Spleen (tissue), 11 donors: ENCODE results near the gene TARBP1. TPM values are rescaled to one million over a fixed set of nuclear protein-coding genes. Genes with fewer than 3 reads are reported as not detected.
A peak's percentile ranks its signal among the peaks of the same experiment; 100 is the strongest.
"Not testable (repeated sequence)": the region's sequence is repeated elsewhere in the genome, so short reads cannot be mapped to it uniquely, and the experiment has no call there.

Experiments
- DNase-seq: peaks from one replicate; pipeline ENCODE4 v3.0.0-alpha.2; 2020
- H3K27ac ChIP-seq, 8 donors: fragments of 200-600 bp; sonication (generic) in 7 of 8; 1 replicate in 4 of 8; 2 replicates in 4 of 8; pipeline versions ENCODE4 v1.5.0 to v1.8.0; 2016 to 2021; ENCODE audit warnings: inconsistent platforms in 4 of 8, mild to moderate bottlenecking in 4 of 8, moderate library complexity in 1 of 8
- H3K27me3 ChIP-seq, 7 donors: fragments of 200-600 bp; sonication (generic) in 6 of 7; replicated peaks in 1 of 7; 1 replicate in 4 of 7; 2 replicates in 3 of 7; pipeline versions ENCODE4 v1.5.0 to v1.8.0; 2016 to 2021; ENCODE audit warnings: inconsistent platforms in 3 of 7, mild to moderate bottlenecking in 1 of 7
- H3K36me3 ChIP-seq, 6 donors: fragments of 200-600 bp; sonication (generic) in 5 of 6; 1 replicate in 4 of 6; 2 replicates in 2 of 6; pipeline versions ENCODE4 v1.5.0 to v1.8.0; 2016 to 2021; ENCODE audit warnings: inconsistent platforms in 2 of 6
- H3K4me1 ChIP-seq, 6 donors: fragments of 200-600 bp; sonication (generic) in 5 of 6; 1 replicate in 3 of 6; 2 replicates in 3 of 6; pipeline versions ENCODE4 v1.5.0 to v1.8.0; 2016 to 2021; ENCODE audit warnings: inconsistent platforms in 3 of 6
- H3K4me3 ChIP-seq, 8 donors: fragments of 200-600 bp; sonication (generic) in 7 of 8; 1 replicate in 4 of 8; 2 replicates in 4 of 8; pipeline versions ENCODE4 v1.5.0 to v1.8.0; 2016 to 2021; ENCODE audit warnings: inconsistent platforms in 4 of 8, mild to moderate bottlenecking in 4 of 8, moderate library complexity in 2 of 8
- H3K9me3 ChIP-seq, 8 donors: fragments of 200-600 bp; sonication (generic) in 7 of 8; 1 replicate in 4 of 8; 2 replicates in 4 of 8; pipeline versions ENCODE4 v1.5.0 to v1.8.0; 2016 to 2021; ENCODE audit warnings: inconsistent platforms in 4 of 8
- CTCF ChIP-seq, 11 experiments: fragments of 200-600 bp in 7 of 11; fragments of 450-650 bp in 4 of 11; sonication (generic) in 4 of 11; IDR thresholded peaks in 8 of 11; conservative IDR thresholded peaks in 3 of 11; 1 replicate in 7 of 11; 2 replicates in 4 of 11; pipeline versions ENCODE4 v1.4.0 to v1.8.0; 2016 to 2021; ENCODE audit warnings: antibody characterized with exemption in 11 of 11, inconsistent platforms in 4 of 11, mild to moderate bottlenecking in 1 of 11
- POLR2A ChIP-seq, 3 donors: fragments of 450-650 bp; IDR thresholded peaks; one replicate each; pipeline ENCODE4 v1.5.1; 2017; ENCODE audit warnings: antibody characterized with exemption in 3 of 3, mild to moderate bottlenecking in 1 of 3
- POLR2AphosphoS5 ChIP-seq, 3 donors: sonication (generic); formaldehyde crosslinking; IDR thresholded peaks; one replicate each; pipeline ENCODE4 v1.5.1; 2017; ENCODE audit warnings: antibody characterized with exemption in 3 of 3
- WGBS, 5 donors: extraction: QIAGEN DNeasy Blood & Tissue Kit in 3 of 5; methylation state at CpG; one replicate each; pipeline versions ENCODE4 v1.1.5 to v1.1.7; 2013 to 2018; 5-methylcytosine and 5-hydroxymethylcytosine counted together
- intact Hi-C: fragments of 100-400 bp; cut with DNase I; formaldehyde crosslinking; loops from one replicate; pipeline ENCODE4 v1.15.0; 2023; ENCODE audit warnings: low total_unique reads
- polyA plus RNA-seq, 3 donors: library from polyadenylated mRNA; stranded (reverse); fragments of 200-250 nt; gene quantifications; one replicate each; pipeline ENCODE4 v1.2.1, GENCODE V29; 2013
- total RNA-seq, 7 donors: library from RNA; depleted of rRNA in 3 of 7; stranded (reverse); fragments of >200 nt in 3 of 7; fragmentation: NEBNext Ultra II Directional in 4 of 7; extraction: Animal tissue kit (Norgen Biotek cat#: 25700) in 4 of 7; gene quantifications; one replicate each; pipeline versions ENCODE4 v1.1.0 to v1.2.1, GENCODE V29; 2016 to 2021
- donor health status: healthy with polysubstance abuse.
- donor health status: DM: no; HTN: no; CAD: no; lungs with moderate emphysema.
- donor health status: DM: no; HTN: no; CAD: no.
- donor health status: Bipolar disorder and iron deficiency.
- donor health status: healthy.
- donor health status: DM: no; HTN: no; CAD: no.
- donor health status: DM: yes; HTN: yes; CAD: no.

The TARBP1 gene
- total and polyA plus RNA-seq, 10 donors, result 27.1 to 99.7 (median 40.3) TPM

DNA sequence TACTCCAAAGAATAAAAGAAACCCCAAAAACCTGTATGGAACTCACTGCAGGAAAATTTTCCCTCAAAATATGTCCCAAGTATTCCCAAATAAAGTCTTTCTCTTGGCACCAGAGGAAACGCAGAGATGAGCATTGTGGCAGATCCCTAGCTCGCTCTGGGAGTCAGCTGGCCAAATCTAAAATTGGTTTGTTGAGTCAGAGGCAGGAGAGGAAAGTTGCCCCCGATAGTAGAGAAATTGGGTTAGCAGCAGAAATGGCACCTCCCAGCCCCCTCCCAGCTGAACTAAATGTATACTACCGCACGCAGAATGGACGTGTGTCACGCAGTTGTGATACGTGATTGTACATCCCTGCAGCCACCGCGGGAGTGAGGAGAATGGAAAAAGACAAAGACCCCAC is 39.9 kb upstream of the TARBP1 start:
- Histone ChIP-seq H3K27me3 (no peaks in the 10 kb centered on the region), H3K9me3 (no peaks in the 10 kb centered on the region), H3K4me3 (no peak overlapping the region), H3K27ac (peak overlapping the region in 1 of 8 donors; percentile 56), H3K36me3 (no peaks in the 10 kb centered on the region), H3K4me1 (peaks cover 12 to 62% (median 19%) of the 10 kb centered on the region in 6 donors)
- TF ChIP-seq POLR2A (IDR thresholded peaks at IDR 0.05), result no peak
- TF ChIP-seq CTCF (IDR thresholded peaks at IDR 0.05 in 8 of 11, conservative IDR thresholded peaks at IDR 0.05 in 3 of 11), result no peak
- TF ChIP-seq POLR2AphosphoS5 (IDR thresholded peaks at IDR 0.05), result no peak
- 86 to 95% (median 92%) methylated on average over 10 of the region's 10 CpGs for WGBS, 5 donors
- no peak for DNase-seq
- intact Hi-C loops, result no loop called here

DNA sequence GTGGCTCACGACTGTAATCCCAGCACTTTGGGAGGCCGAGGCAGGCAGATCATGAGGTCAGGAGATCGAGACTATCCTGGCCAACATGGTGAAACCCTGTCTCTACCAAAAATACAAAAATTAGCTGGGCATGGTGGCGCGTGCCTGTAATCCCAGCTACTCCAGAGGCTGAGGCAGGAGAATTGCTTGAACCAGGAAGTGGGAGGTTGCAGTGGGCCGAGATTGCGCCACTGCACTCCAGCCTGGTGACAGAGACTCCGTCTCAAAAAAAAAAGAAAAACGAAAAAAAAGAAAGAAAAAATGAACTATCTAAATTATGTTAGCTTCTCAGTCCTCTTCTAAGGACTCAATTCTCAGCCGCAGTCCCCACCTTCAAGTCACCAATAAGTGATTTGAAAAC is 39.1 kb upstream of the TARBP1 start:
- DNase-seq, intact Hi-C loops, H3K9me3 ChIP-seq, H3K4me3 ChIP-seq, H3K27me3 ChIP-seq, H3K36me3 ChIP-seq: not testable (repeated sequence)
- peak overlapping the region in 4 of 8 donors; percentile 14 to 56 (median 27) for H3K27ac ChIP-seq
- peaks cover 6 to 56% (median 12%) of the 10 kb centered on the region in 6 donors for H3K4me1 ChIP-seq
- WGBS, 5 donors, result 59 to 74% (median 64%) methylated on average over 9 to 10 of the region's 10 CpGs

- H3K9me3 ChIP-seq, result no peaks in the 10 kb centered on the region
- peak overlapping the region in 4 of 8 donors; percentile 14 to 56 (median 27) for H3K27ac ChIP-seq
- TF ChIP-seq POLR2AphosphoS5 (IDR thresholded peaks at IDR 0.05) (no peak), POLR2A (IDR thresholded peaks at IDR 0.05) (no peak), CTCF (IDR thresholded peaks at IDR 0.05 in 8 of 11, conservative IDR thresholded peaks at IDR 0.05 in 3 of 11) (no peak)
- DNase-seq, result no peak
- no peaks in the 10 kb centered on the region for H3K27me3 ChIP-seq
- WGBS, 5 donors, result 50 to 62% (median 59%) methylated on average over 9 of the region's 9 CpGs
- H3K36me3 ChIP-seq, result no peaks in the 10 kb centered on the region
- no peak overlapping the region for H3K4me3 ChIP-seq
- H3K4me1 ChIP-seq, result peaks cover 0 to 56% (median 4%) of the 10 kb centered on the region in 6 donors
- intact Hi-C loops, result no loop called here
Observed at GRCh38 chr1:234517110-234517802, 38.3 kb upstream of the TARBP1 start.

- TF ChIP-seq POLR2A (IDR thresholded peaks at IDR 0.05) (no peak), CTCF (IDR thresholded peaks at IDR 0.05 in 8 of 11, conservative IDR thresholded peaks at IDR 0.05 in 3 of 11) (no peak), POLR2AphosphoS5 (IDR thresholded peaks at IDR 0.05) (no peak)
- H3K27me3 ChIP-seq, result no peaks in the 10 kb centered on the region
- peak overlapping the region in 2 of 8 donors; percentile 8 to 38 for H3K27ac ChIP-seq
- H3K36me3 ChIP-seq, result no peaks in the 10 kb centered on the region
- WGBS, 5 donors, result 51 to 60% (median 57%) methylated on average over 3 of the region's 3 CpGs
- H3K4me1 ChIP-seq, result peaks cover 0 to 53% (median 2%) of the 10 kb centered on the region in 6 donors
- no peak for DNase-seq
- H3K9me3 ChIP-seq, result no peaks in the 10 kb centered on the region
- H3K4me3 ChIP-seq, result no peak overlapping the region
- intact Hi-C loops, result no loop called here
Observed at GRCh38 chr1:234515821-234516241, 36.9 kb upstream of the TARBP1 start.
